ENCODE measurements around the gene SNRNP48. TPM values are rescaled to one million over a fixed set of nuclear protein-coding genes. Genes with fewer than 3 reads are reported as not detected.

Gene SNRNP48
- total RNA-seq, 1 donor from 2014 or later, result 9.7 TPM

DNA sequence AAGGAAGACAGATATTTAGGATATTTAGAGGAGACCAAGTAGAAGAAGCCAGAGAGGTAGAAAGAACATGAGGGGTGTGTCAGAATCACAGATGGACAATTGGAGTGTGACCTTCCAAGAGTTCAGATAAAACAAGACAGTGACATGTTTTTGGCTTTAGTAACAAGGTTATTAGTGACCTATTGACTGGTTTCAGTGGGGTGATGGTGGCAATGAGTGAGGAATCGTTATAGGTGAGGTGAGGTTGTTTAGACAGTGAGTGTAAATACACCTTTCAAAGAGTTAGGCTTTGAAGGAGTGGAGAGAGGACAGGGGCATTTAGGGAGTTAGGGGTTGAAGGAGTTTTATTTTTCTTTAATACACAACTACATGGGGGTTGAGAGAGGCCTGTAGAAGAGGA is 3.2 kb downstream of the SNRNP48 start:
- DNase-seq (ENCODE audit: low spot score), result no peak
- Mint-ChIP-seq H3K4me1 (ENCODE audit: low read depth) (peaks cover 43% of the 10 kb centered on the region), H3K9me3 (ENCODE audit: low read depth) (no peaks in the 10 kb centered on the region), H3K4me3 (ENCODE audit: unreplicated experiment) (no peak overlapping the region), H3K27me3 (ENCODE audit: low read depth) (no peaks in the 10 kb centered on the region), H3K36me3 (ENCODE audit: low read depth) (peaks cover 20% of the 10 kb centered on the region), H3K27ac (ENCODE audit: unreplicated experiment) (no peak overlapping the region)
- TF ChIP-seq CTCF (IDR thresholded peaks at IDR 0.05), result no peak

DNA sequence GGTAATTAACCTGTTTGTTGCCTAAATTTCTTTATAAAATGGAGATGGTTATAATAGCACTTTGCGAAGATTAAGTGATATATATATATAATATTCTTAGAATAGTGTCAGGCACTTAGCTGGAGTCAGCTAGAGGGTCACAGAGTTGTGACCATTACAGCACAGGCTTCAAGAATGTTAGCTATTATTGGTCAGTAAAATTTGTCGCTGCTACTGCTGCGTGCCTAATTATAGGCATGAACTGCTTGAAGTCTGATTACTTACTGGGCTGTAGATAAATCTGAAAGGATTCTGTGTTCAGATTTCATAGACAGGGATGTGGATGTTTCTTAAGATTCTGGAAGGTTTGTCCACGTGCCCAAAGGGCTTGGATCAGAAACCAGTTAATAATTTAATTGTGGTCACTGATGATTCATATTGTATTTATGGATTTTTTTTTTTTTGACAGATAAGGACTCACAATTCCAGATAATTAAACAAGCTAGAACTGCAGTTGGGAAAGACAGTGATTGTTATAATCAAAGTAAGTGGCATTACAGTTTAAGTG is 4.7 kb downstream of the SNRNP48 start:
- Mint-ChIP-seq H3K4me3 (ENCODE audit: unreplicated experiment) (no peak overlapping the region), H3K27me3 (ENCODE audit: low read depth) (no peaks in the 10 kb centered on the region), H3K27ac (ENCODE audit: unreplicated experiment) (no peak overlapping the region), H3K36me3 (ENCODE audit: low read depth) (peaks cover 27% of the 10 kb centered on the region), H3K4me1 (ENCODE audit: low read depth) (peaks cover 30% of the 10 kb centered on the region), H3K9me3 (ENCODE audit: low read depth) (no peaks in the 10 kb centered on the region)
- no peak for TF ChIP-seq CTCF (IDR thresholded peaks at IDR 0.05)
- DNase-seq (ENCODE audit: low spot score), result no peak

DNA sequence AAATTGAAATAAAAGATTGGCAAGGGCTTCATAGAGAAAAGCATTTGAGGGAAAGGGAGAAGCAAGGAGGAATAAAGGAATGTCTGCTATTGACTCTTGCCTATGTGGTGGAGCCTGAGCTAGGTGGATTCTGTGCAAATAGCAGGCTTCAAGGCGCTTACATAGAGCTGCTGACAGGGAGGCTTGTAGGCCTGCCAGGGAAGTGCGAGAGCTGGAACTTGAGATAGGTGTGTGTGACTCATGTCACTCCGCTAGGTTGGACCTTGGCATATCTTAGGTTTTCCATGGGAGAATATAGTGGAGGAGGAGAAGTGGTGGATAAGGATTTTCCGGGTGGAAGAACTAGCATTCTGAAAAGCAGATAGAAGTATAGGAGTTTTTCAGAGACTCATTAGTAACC is 14.0 kb downstream of the SNRNP48 start:
- Mint-ChIP-seq H3K27ac (ENCODE audit: unreplicated experiment) (no peak overlapping the region), H3K4me3 (ENCODE audit: unreplicated experiment) (no peak overlapping the region), H3K4me1 (ENCODE audit: low read depth) (no peaks in the 10 kb centered on the region), H3K36me3 (ENCODE audit: low read depth) (peaks cover 34% of the 10 kb centered on the region), H3K9me3 (ENCODE audit: low read depth) (no peaks in the 10 kb centered on the region), H3K27me3 (ENCODE audit: low read depth) (no peaks in the 10 kb centered on the region)
- TF ChIP-seq CTCF (IDR thresholded peaks at IDR 0.05), result no peak
- no peak for DNase-seq (ENCODE audit: low spot score)

GRCh38 chr6:7604506-7604905 is 14.5 kb downstream of the SNRNP48 start:
- Mint-ChIP-seq H3K27ac (ENCODE audit: unreplicated experiment) (no peak overlapping the region), H3K4me1 (ENCODE audit: low read depth) (no peaks in the 10 kb centered on the region), H3K9me3 (ENCODE audit: low read depth) (no peaks in the 10 kb centered on the region), H3K36me3 (ENCODE audit: low read depth) (peaks cover 33% of the 10 kb centered on the region), H3K4me3 (ENCODE audit: unreplicated experiment) (no peak overlapping the region), H3K27me3 (ENCODE audit: low read depth) (no peaks in the 10 kb centered on the region)
- no peak for TF ChIP-seq CTCF (IDR thresholded peaks at IDR 0.05)
- no peak for DNase-seq (ENCODE audit: low spot score)

DNA sequence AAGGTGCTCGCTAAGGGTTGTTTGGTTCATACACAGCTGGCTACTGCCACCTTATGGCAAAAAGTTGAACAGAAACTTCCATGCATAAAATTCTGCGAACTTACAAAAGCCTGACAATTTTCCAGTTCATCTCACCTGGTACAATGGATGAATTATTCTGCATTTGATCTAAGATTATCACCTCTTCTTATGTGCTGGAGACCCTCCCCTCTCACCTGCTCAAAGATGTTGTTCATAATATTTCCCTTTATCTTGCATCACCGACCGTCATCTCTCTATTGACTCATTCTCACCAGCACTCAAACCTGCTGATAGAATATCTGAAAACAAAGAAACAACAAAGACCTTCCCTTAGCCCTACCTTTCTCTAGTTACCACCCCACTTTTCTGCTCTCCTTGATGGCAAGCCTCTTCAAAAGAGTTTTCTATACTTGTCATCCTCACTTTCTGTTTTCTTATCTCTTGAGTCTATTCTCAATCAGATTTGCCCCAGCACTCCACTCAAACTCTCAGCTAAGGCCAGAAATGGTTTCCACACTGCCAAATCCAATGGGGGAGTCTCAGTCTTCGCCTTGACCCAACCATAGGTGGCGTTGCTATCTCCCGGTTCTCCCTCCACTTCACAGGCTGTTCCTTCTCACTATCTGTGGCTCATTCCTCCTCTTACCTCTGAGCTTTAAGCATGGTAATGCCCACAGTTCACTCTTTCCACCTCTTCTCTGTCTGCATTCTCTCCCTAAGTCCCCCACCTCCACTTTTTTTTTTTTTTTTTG is 25.8 kb downstream of the SNRNP48 start:
- H3K4me1 Mint-ChIP-seq (ENCODE audit: low read depth), result peaks cover 19% of the 10 kb centered on the region
- H3K27me3 Mint-ChIP-seq (ENCODE audit: low read depth), result no peaks in the 10 kb centered on the region
- H3K4me3 Mint-ChIP-seq (ENCODE audit: unreplicated experiment), result no peak overlapping the region
- TF ChIP-seq CTCF (IDR thresholded peaks at IDR 0.05), result peak; percentile 89
- H3K27ac Mint-ChIP-seq (ENCODE audit: unreplicated experiment), result no peak overlapping the region
- H3K9me3 Mint-ChIP-seq (ENCODE audit: low read depth), result no peaks in the 10 kb centered on the region
- DNase-seq (ENCODE audit: low spot score), result no peak
- H3K36me3 Mint-ChIP-seq (ENCODE audit: low read depth), result peaks cover 6% of the 10 kb centered on the region
